ENCODE results near the gene BHLHE41. TPM values are rescaled to one million over a fixed set of nuclear protein-coding genes. Genes with fewer than 3 reads are reported as not detected.

Gene BHLHE41
- polyA plus RNA-seq, 1 donor from 2014 or later = not detected

DNA sequence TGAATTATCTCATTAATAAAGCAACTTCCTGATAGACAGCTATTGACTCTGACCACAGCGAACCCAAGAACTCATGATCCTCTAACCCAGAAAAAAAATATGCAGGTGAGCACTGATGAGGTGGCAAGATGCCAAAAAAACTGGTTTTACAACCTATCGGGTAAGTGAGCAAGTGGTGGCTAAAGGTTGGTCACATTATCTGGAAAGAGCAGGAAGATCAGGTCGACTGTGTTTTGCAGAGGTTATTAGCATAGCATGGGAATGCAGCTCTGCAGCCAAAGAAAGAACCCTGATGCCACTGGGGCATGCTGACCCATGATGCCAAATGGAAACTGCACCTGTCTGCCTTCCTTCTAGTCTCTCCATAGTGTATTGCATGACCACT, 23.5 kb downstream of the BHLHE41 start:
- Histone ChIP-seq H3K27ac (ENCODE audit: low read length) (no peak overlapping the region), H3K36me3 (ENCODE audit: insufficient read depth, low read length) (no peaks in the 10 kb centered on the region), H2AFZ (ENCODE audit: low read depth, low read length) (no peak overlapping the region), H3F3A (ENCODE audit: insufficient read depth, low read length, poor library complexity, severe bottlenecking) (no peaks in the 10 kb centered on the region), H3K4me2 (ENCODE audit: low read length) (no peak overlapping the region), H3K4me3 (ENCODE audit: low read length) (no peak overlapping the region), H4K20me1 (ENCODE audit: insufficient read depth) (no peaks in the 10 kb centered on the region), H3K79me2 (replicated peaks; ENCODE audit: insufficient read depth, low read length) (no peaks in the 10 kb centered on the region), H3K9ac (ENCODE audit: low read length) (no peak overlapping the region), H3K9me2 (ENCODE audit: insufficient read depth, low read length) (no peaks in the 10 kb centered on the region), H3K27me3 (ENCODE audit: insufficient read depth, low read depth, low read length) (no peaks in the 10 kb centered on the region), H3K9me3 (ENCODE audit: low read length) (no peaks in the 10 kb centered on the region)
- TF ChIP-seq RAD21 (conservative IDR thresholded peaks at IDR 0.05) (no peak), POLR2AphosphoS5 (IDR thresholded peaks at IDR 0.05) (no peak)

DNA sequence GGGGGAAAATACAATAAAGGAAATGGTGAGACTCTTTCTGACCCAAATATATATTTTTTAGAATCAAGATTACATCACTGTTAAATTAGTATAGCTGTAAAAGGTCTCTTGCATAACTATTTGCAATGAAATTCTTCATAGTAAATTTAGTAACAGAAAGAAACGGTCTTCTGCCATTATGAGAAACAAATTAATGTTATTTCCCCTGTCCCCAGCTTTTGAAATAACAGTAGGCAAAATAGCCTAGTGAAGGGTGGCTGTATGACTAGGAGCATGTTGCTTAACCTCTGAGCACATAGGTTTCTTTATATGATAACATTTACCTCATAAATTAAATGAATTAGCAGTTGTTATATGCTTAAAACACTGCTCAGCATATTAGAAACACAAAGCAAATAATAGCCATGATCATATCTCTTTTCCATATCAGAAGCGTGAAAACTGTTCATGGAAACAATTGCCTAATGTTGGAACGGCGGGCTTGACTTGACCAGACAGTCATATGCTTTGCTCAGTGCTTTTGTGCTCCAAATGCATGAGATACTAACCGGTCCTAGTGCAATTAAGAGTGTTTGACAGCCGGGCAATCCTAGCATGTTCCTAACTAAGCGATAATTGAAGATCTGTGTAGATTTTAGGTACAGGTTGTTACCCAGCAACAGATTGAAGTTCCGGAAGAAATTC, 24.0 kb downstream of the BHLHE41 start:
- H4K20me1 ChIP-seq (ENCODE audit: insufficient read depth) = no peaks in the 10 kb centered on the region
- no peak overlapping the region for H3K4me3 ChIP-seq (ENCODE audit: low read length)
- TF ChIP-seq RAD21 (conservative IDR thresholded peaks at IDR 0.05) (no peak), TAF1 (IDR thresholded peaks at IDR 0.05; ENCODE audit: low read depth) (no peak), EP300 (conservative IDR thresholded peaks at IDR 0.05; ENCODE audit: poor library complexity, severe bottlenecking) (no peak), EZH2 (IDR thresholded peaks at IDR 0.05; ENCODE audit: borderline replicate concordance, insufficient read depth, low read length, poor library complexity, severe bottlenecking) (no peak), POLR2AphosphoS5 (IDR thresholded peaks at IDR 0.05) (no peak), SMC3 (conservative IDR thresholded peaks at IDR 0.05; ENCODE audit: poor library complexity) (no peak), MXI1 (conservative IDR thresholded peaks at IDR 0.05; ENCODE audit: poor library complexity, severe bottlenecking) (no peak)
- TF ChIP-seq, protein P1, sequence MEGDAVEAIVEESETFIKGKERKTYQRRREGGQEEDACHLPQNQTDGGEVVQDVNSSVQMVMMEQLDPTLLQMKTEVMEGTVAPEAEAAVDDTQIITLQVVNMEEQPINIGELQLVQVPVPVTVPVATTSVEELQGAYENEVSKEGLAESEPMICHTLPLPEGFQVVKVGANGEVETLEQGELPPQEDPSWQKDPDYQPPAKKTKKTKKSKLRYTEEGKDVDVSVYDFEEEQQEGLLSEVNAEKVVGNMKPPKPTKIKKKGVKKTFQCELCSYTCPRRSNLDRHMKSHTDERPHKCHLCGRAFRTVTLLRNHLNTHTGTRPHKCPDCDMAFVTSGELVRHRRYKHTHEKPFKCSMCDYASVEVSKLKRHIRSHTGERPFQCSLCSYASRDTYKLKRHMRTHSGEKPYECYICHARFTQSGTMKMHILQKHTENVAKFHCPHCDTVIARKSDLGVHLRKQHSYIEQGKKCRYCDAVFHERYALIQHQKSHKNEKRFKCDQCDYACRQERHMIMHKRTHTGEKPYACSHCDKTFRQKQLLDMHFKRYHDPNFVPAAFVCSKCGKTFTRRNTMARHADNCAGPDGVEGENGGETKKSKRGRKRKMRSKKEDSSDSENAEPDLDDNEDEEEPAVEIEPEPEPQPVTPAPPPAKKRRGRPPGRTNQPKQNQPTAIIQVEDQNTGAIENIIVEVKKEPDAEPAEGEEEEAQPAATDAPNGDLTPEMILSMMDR (IDR thresholded peaks at IDR 0.05; ENCODE audit: poor library complexity, severe bottlenecking) = no peak
- TF ChIP-seq, protein P2, sequence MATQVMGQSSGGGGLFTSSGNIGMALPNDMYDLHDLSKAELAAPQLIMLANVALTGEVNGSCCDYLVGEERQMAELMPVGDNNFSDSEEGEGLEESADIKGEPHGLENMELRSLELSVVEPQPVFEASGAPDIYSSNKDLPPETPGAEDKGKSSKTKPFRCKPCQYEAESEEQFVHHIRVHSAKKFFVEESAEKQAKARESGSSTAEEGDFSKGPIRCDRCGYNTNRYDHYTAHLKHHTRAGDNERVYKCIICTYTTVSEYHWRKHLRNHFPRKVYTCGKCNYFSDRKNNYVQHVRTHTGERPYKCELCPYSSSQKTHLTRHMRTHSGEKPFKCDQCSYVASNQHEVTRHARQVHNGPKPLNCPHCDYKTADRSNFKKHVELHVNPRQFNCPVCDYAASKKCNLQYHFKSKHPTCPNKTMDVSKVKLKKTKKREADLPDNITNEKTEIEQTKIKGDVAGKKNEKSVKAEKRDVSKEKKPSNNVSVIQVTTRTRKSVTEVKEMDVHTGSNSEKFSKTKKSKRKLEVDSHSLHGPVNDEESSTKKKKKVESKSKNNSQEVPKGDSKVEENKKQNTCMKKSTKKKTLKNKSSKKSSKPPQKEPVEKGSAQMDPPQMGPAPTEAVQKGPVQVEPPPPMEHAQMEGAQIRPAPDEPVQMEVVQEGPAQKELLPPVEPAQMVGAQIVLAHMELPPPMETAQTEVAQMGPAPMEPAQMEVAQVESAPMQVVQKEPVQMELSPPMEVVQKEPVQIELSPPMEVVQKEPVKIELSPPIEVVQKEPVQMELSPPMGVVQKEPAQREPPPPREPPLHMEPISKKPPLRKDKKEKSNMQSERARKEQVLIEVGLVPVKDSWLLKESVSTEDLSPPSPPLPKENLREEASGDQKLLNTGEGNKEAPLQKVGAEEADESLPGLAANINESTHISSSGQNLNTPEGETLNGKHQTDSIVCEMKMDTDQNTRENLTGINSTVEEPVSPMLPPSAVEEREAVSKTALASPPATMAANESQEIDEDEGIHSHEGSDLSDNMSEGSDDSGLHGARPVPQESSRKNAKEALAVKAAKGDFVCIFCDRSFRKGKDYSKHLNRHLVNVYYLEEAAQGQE (IDR thresholded peaks at IDR 0.05; ENCODE audit: borderline replicate concordance) = no peak
- no peaks in the 10 kb centered on the region for H3F3A ChIP-seq (ENCODE audit: insufficient read depth, low read length, poor library complexity, severe bottlenecking)
- no peak overlapping the region for H3K9ac ChIP-seq (ENCODE audit: low read length)
- no peaks in the 10 kb centered on the region for H3K9me3 ChIP-seq (ENCODE audit: low read length)
- no peaks in the 10 kb centered on the region for H3K36me3 ChIP-seq (ENCODE audit: insufficient read depth, low read length)
- H3K4me2 ChIP-seq (ENCODE audit: low read length) = no peak overlapping the region
- H3K79me2 ChIP-seq (replicated peaks; ENCODE audit: insufficient read depth, low read length) = no peaks in the 10 kb centered on the region
- H3K27me3 ChIP-seq (ENCODE audit: insufficient read depth, low read depth, low read length) = no peaks in the 10 kb centered on the region
- H3K27ac ChIP-seq (ENCODE audit: low read length) = no peak overlapping the region
- H2AFZ ChIP-seq (ENCODE audit: low read depth, low read length) = no peak overlapping the region
- no peaks in the 10 kb centered on the region for H3K9me2 ChIP-seq (ENCODE audit: insufficient read depth, low read length)

All from neural cell (in vitro differentiated cells).